Ectodermal cell (in vitro differentiated cells): Measurements from ENCODE around the gene MAMSTR.

Experiments
- H3K27ac ChIP-seq: 2 replicates; pipeline ENCODE4 v1.7.0; 2013; ENCODE audit warnings: mild to moderate bottlenecking, low read depth, low read length; ENCODE audit not compliant: insufficient read depth, poor library complexity, severe bottlenecking
- H3K27me3 ChIP-seq: 2 replicates; pipeline ENCODE4 v1.7.0; 2013; ENCODE audit warnings: mild to moderate bottlenecking, low read length; ENCODE audit not compliant: insufficient read depth, control insufficient read depth, poor library complexity, severe bottlenecking
- H3K36me3 ChIP-seq: one replicate; pipeline ENCODE4 v1.7.0; 2013; ENCODE audit warnings: low read length; ENCODE audit not compliant: control insufficient read depth, insufficient read depth
- H3K4me1 ChIP-seq: one replicate; pipeline ENCODE4 v1.7.0; 2013; ENCODE audit warnings: low read length; ENCODE audit not compliant: control insufficient read depth, insufficient read depth
- H3K4me3 ChIP-seq: 2 replicates; pipeline ENCODE4 v1.7.0; 2013; ENCODE audit warnings: low read depth, low read length, control low read depth; ENCODE audit not compliant: insufficient read depth
- H3K9me3 ChIP-seq: 2 replicates; pipeline ENCODE4 v1.7.0; 2013; ENCODE audit warnings: mild to moderate bottlenecking, low read length, moderate library complexity; ENCODE audit not compliant: control insufficient read depth
- WGBS, 2 experiments: methylation state at CpG; one replicate each; pipeline ENCODE4 v1.1.7; 2013; ENCODE audit warnings: missing lambda C conversion rate in 2 of 2; 5-methylcytosine and 5-hydroxymethylcytosine counted together

The MAMSTR gene

GRCh38 chr19:48673436-48674100 lies 46.0 kb downstream of the MAMSTR start:
- Histone ChIP-seq H3K27ac (no peak overlapping the region), H3K4me3 (no peak overlapping the region), H3K36me3 (no peaks in the 10 kb centered on the region), H3K27me3 (peaks cover 4% of the 10 kb centered on the region), H3K9me3 (no peaks in the 10 kb centered on the region), H3K4me1 (peaks cover 29% of the 10 kb centered on the region)
- WGBS, 2 experiments, result 62 to 65% methylated on average over 25 of the region's 25 CpGs

GRCh38 chr19:48672994-48673393 lies 46.5 kb downstream of the MAMSTR start, which contains the start of gene NTN5:
NTN5 (minus strand) TSS chr19:48673017; CDS start chr19:48670986, 2,031 bp downstream.
- Histone ChIP-seq H3K27me3 (peaks cover 4% of the 10 kb centered on the region), H3K27ac (no peak within 1 kb of the TSS), H3K36me3 (no peaks in the 10 kb centered on the region), H3K4me1 (peaks cover 29% of the 10 kb centered on the region), H3K9me3 (no peaks in the 10 kb centered on the region), H3K4me3 (no peak within 1 kb of the TSS)
- WGBS, 2 experiments, result 69 to 71% methylated on average over 25 of the region's 25 CpGs

- no peaks in the 10 kb centered on the region for H3K36me3 ChIP-seq
- H3K9me3 ChIP-seq, result no peaks in the 10 kb centered on the region
- H3K27ac ChIP-seq, result no peak overlapping the region
- WGBS, 2 experiments, result 72 to 77% methylated on average over 8 of the region's 10 CpGs
- H3K4me3 ChIP-seq, result no peak overlapping the region
- H3K27me3 ChIP-seq, result peaks cover 4% of the 10 kb centered on the region
- H3K4me1 ChIP-seq, result peaks cover 29% of the 10 kb centered on the region
Observed at GRCh38 chr19:48671446-48671995, 48.0 kb downstream of the MAMSTR start.

GRCh38 chr19:48670699-48671445 lies 48.7 kb downstream of the MAMSTR start:
- peaks cover 4% of the 10 kb centered on the region for H3K27me3 ChIP-seq
- 85 to 86% methylated on average over 21 of the region's 21 CpGs for WGBS, 2 experiments

GRCh38 chr19:48669903-48670668 lies 49.4 kb downstream of the MAMSTR start:
- 95 to 96% methylated on average over 26 of the region's 26 CpGs for WGBS, 2 experiments
- Histone ChIP-seq H3K9me3 (no peaks in the 10 kb centered on the region), H3K36me3 (no peaks in the 10 kb centered on the region), H3K4me3 (no peak overlapping the region), H3K27ac (no peak overlapping the region), H3K4me1 (peaks cover 29% of the 10 kb centered on the region), H3K27me3 (peaks cover 4% of the 10 kb centered on the region)

More at GRCh38 chr19:48670699-48671445, 48.7 kb downstream of the MAMSTR start:
- H3K4me1 ChIP-seq, result peaks cover 29% of the 10 kb centered on the region
- no peak overlapping the region for H3K4me3 ChIP-seq
- no peaks in the 10 kb centered on the region for H3K36me3 ChIP-seq
- no peak overlapping the region for H3K27ac ChIP-seq
- H3K9me3 ChIP-seq, result no peaks in the 10 kb centered on the region

- no peak overlapping the region for H3K4me3 ChIP-seq
- WGBS, 2 experiments, result 85 to 90% methylated on average over 2 of the region's 2 CpGs
- peaks cover 17% of the 10 kb centered on the region for H3K4me1 ChIP-seq
- H3K27me3 ChIP-seq, result peaks cover 3% of the 10 kb centered on the region
- H3K36me3 ChIP-seq, result no peaks in the 10 kb centered on the region
- H3K9me3 ChIP-seq, result no peaks in the 10 kb centered on the region
- no peak overlapping the region for H3K27ac ChIP-seq
Observed at GRCh38 chr19:48668761-48669160, 50.8 kb downstream of the MAMSTR start.

GRCh38 chr19:48668332-48668731 lies 51.2 kb downstream of the MAMSTR start:
- Histone ChIP-seq H3K9me3 (no peaks in the 10 kb centered on the region), H3K4me1 (peaks cover 12% of the 10 kb centered on the region), H3K4me3 (no peak overlapping the region), H3K27me3 (no peaks in the 10 kb centered on the region), H3K27ac (no peak overlapping the region), H3K36me3 (no peaks in the 10 kb centered on the region)
- 91 to 94% methylated on average over 3 of the region's 3 CpGs for whole genome bisulfite sequencing, 2 experiments

GRCh38 chr19:48665786-48666185 lies 53.7 kb downstream of the MAMSTR start:
- no peak overlapping the region for H3K27ac ChIP-seq
- no peaks in the 10 kb centered on the region for H3K27me3 ChIP-seq
- H3K4me1 ChIP-seq, result peaks cover 4% of the 10 kb centered on the region
- 93 to 97% methylated on average over 6 of the region's 6 CpGs for WGBS, 2 experiments
- H3K4me3 ChIP-seq, result no peak overlapping the region
- H3K36me3 ChIP-seq, result no peaks in the 10 kb centered on the region
- no peaks in the 10 kb centered on the region for H3K9me3 ChIP-seq

GRCh38 chr19:48664476-48664875 lies 55.0 kb downstream of the MAMSTR start:
- Histone ChIP-seq H3K27me3 (no peaks in the 10 kb centered on the region), H3K4me1 (no peaks in the 10 kb centered on the region), H3K36me3 (no peaks in the 10 kb centered on the region), H3K4me3 (no peak overlapping the region), H3K27ac (no peak overlapping the region), H3K9me3 (no peaks in the 10 kb centered on the region)
- WGBS, 2 experiments, result 82 to 89% methylated on average over 14 of the region's 14 CpGs

- Histone ChIP-seq H3K4me3 (no peak overlapping the region), H3K27me3 (no peaks in the 10 kb centered on the region), H3K27ac (no peak overlapping the region), H3K4me1 (no peaks in the 10 kb centered on the region), H3K36me3 (no peaks in the 10 kb centered on the region), H3K9me3 (no peaks in the 10 kb centered on the region)
- WGBS, 2 experiments, result 90 to 94% methylated on average over 4 of the region's 4 CpGs
Observed at GRCh38 chr19:48663667-48664066, 55.9 kb downstream of the MAMSTR start.
